HG03064 (cell line): ENCODE results near the gene SLA2.
"Not testable (repeated sequence)": the region's sequence is repeated elsewhere in the genome, so short reads cannot be mapped to it uniquely, and the experiment has no call there.

Experiments used
- ATAC-seq: cut with Tn5 transposase; IDR thresholded peaks from one replicate; pipeline ENCODE4 v1.9.1; 2021; ENCODE audit warnings: low read depth; ENCODE audit not compliant: unreplicated experiment

SLA2 gene

GRCh38 chr20:36645998-36646397, at the start of gene SLA2:
Gene SLA2, minus strand, starts transcription at chr20:36646196. Its CDS starts 4,861 bp downstream, at chr20:36641335.
- ATAC-seq = no peak

GRCh38 chr20:36695467-36695866, 49.5 kb upstream of the SLA2 start:
- ATAC-seq = not testable (repeated sequence)

GRCh38 chr20:36688630-36689029, 42.6 kb upstream of the SLA2 start:
- ATAC-seq = no peak

GRCh38 chr20:36687850-36688249, 41.9 kb upstream of the SLA2 start:
- ATAC-seq = no peak

GRCh38 chr20:36686944-36687343, 40.9 kb upstream of the SLA2 start:
- ATAC-seq = no peak

- no peak for ATAC-seq
Measured at GRCh38 chr20:36686504-36686903, 40.5 kb upstream of the SLA2 start.

- ATAC-seq = no peak
Measured at GRCh38 chr20:36684747-36685146, 38.8 kb upstream of the SLA2 start.

GRCh38 chr20:36682311-36682710, 36.3 kb upstream of the SLA2 start:
- no peak for ATAC-seq

- ATAC-seq = no peak
Measured at GRCh38 chr20:36677422-36677771, 31.4 kb upstream of the SLA2 start.

GRCh38 chr20:36676701-36677421, 30.9 kb upstream of the SLA2 start:
- ATAC-seq = no peak

- ATAC-seq = not testable (repeated sequence)
Measured at GRCh38 chr20:36675545-36675944, 29.5 kb upstream of the SLA2 start.

- ATAC-seq = no peak
Measured at GRCh38 chr20:36672991-36673390, 27.0 kb upstream of the SLA2 start.

- ATAC-seq = no peak
Measured at GRCh38 chr20:36670665-36671357, 24.8 kb upstream of the SLA2 start.

GRCh38 chr20:36666181-36666740, 20.3 kb upstream of the SLA2 start:
- ATAC-seq = no peak

GRCh38 chr20:36663031-36663430, 17.0 kb upstream of the SLA2 start:
- no peak for ATAC-seq

GRCh38 chr20:36658300-36658699, 12.3 kb upstream of the SLA2 start:
- ATAC-seq = no peak

GRCh38 chr20:36656733-36657132, 10.7 kb upstream of the SLA2 start:
- ATAC-seq = no peak

GRCh38 chr20:36655004-36655403, 9.0 kb upstream of the SLA2 start:
- ATAC-seq = no peak

- ATAC-seq = no peak
Measured at GRCh38 chr20:36654506-36654905, 8.5 kb upstream of the SLA2 start.

GRCh38 chr20:36653456-36653855, 7.5 kb upstream of the SLA2 start:
- no peak for ATAC-seq

GRCh38 chr20:36647196-36648121, 1.5 kb upstream of the SLA2 start:
- ATAC-seq = no peak
